Measurements from ENCODE around the gene GLP2R. TPM values are rescaled to one million over a fixed set of nuclear protein-coding genes. Genes with fewer than 3 reads are reported as not detected.

GLP2R gene
- total and polyA plus RNA-seq, 2 of the 8 experiments (the other 6 are each of a cell fraction or from before 2014, with no cell fraction given) = not detected

DNA sequence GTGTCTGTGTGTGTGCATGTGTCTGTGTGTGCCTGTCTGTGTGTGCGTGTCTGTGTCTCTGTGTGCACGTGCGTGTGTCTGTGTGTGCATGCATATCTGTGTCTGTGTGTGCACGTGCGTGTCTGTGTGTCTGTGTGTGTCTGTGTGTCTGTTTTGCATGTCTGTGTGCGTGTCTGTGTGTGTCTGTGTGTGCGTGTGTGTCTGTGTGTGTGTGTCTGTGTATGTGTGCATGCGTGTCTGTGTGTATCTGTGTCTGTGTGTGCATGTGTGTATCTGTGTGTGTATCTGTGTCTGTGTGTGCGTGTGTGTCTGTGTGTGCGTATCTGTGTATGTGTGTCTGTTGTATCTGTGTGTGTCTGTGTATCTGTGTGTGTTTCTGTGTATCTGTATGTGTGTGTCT, 9.3 kb upstream of the GLP2R start:
- no peak overlapping the region for H4K5ac ChIP-seq (ENCODE audit: insufficient read length, low read depth, low read length)
- H3K56ac ChIP-seq (replicated peaks; ENCODE audit: insufficient read length, low read depth, low read length) = no peak overlapping the region
- H3K18ac ChIP-seq (ENCODE audit: extremely low read depth, low read length) = no peak overlapping the region
- no peak overlapping the region for H2BK120ac ChIP-seq (replicated peaks; ENCODE audit: low read depth, low read length)
- H3K9me3 ChIP-seq (ENCODE audit: insufficient read depth in 2 of 2, low read depth in 1 of 2, low read length in 1 of 2) = no peaks in the 10 kb centered on the region
- no peaks in the 10 kb centered on the region for H3K79me1 ChIP-seq (ENCODE audit: low read depth, low read length)
- no peaks in the 10 kb centered on the region for H3K27me3 ChIP-seq (replicated peaks in 1 of 4; ENCODE audit: control insufficient read depth in 3 of 4, extremely low read depth in 1 of 4, insufficient read depth in 3 of 4, low read length in 3 of 4)
- H2AFZ ChIP-seq (ENCODE audit: low read length) = no peak overlapping the region
- no peak for TF ChIP-seq CHD2 (IDR thresholded peaks at IDR 0.05; ENCODE audit: low read length)
- TF ChIP-seq CBX5 (IDR thresholded peaks at IDR 0.05; ENCODE audit: low read depth, low read length) = no peak
- no peak for TF ChIP-seq RBBP5 (IDR thresholded peaks at IDR 0.05; ENCODE audit: borderline replicate concordance, low read depth, low read length)
- TF ChIP-seq, protein P1, sequence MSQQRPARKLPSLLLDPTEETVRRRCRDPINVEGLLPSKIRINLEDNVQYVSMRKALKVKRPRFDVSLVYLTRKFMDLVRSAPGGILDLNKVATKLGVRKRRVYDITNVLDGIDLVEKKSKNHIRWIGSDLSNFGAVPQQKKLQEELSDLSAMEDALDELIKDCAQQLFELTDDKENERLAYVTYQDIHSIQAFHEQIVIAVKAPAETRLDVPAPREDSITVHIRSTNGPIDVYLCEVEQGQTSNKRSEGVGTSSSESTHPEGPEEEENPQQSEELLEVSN (IDR thresholded peaks at IDR 0.05) = no peak
- no peak for TF ChIP-seq MAFK (IDR thresholded peaks at IDR 0.05; ENCODE audit: low read depth, low read length)
- no peak for TF ChIP-seq TAF1 (IDR thresholded peaks at IDR 0.05; ENCODE audit: low read depth, low read length)
- TF ChIP-seq POU5F1 (IDR thresholded peaks at IDR 0.05; ENCODE audit: low read depth, low read length) = no peak
- no peak for TF ChIP-seq EZH2 (IDR thresholded peaks at IDR 0.05; ENCODE audit: low read depth, low read length, severe bottlenecking)
- no peak for TF ChIP-seq BACH1 (IDR thresholded peaks at IDR 0.05; ENCODE audit: low read length)
- no peak overlapping the region for H3K4me2 ChIP-seq (ENCODE audit: insufficient read depth in 1 of 2, low read depth in 2 of 2, low read length in 2 of 2)
- no peak overlapping the region for H4K8ac ChIP-seq (ENCODE audit: extremely low read depth, insufficient read depth, low read length)
- H3K36me3 ChIP-seq (ENCODE audit: control insufficient read depth in 2 of 4, insufficient read depth in 4 of 4, low read length in 3 of 4) = no peaks in the 10 kb centered on the region
- no peaks in the 10 kb centered on the region for H3K4me1 ChIP-seq (replicated peaks in 1 of 4; ENCODE audit: control insufficient read depth in 3 of 4, insufficient read depth in 4 of 4, low read length in 3 of 4)
- no peak overlapping the region for H4K91ac ChIP-seq (replicated peaks; ENCODE audit: insufficient read length, low read length)
- H2BK12ac ChIP-seq (ENCODE audit: low read depth, low read length) = no peak overlapping the region
- no peak overlapping the region for H3K23ac ChIP-seq (ENCODE audit: insufficient read length)
- H3K23me2 ChIP-seq (ENCODE audit: low read depth, low read length) = peaks cover 2% of the 10 kb centered on the region; the same call in 1 of the 2 replicates
- H3K9ac ChIP-seq (replicated peaks in 1 of 4; ENCODE audit: extremely low read depth in 1 of 4, low read depth in 3 of 4, low read length in 3 of 4) = no peak overlapping the region
- H3K4ac ChIP-seq (replicated peaks; ENCODE audit: insufficient read length, low read depth, low read length) = no peak overlapping the region
- H2AK5ac ChIP-seq (ENCODE audit: low read depth, low read length) = peak overlapping the region; percentile 48; the same call in 1 of the 2 replicates
- ChIA-PET POLR2A (ENCODE audit: partially characterized antibody) (no interaction called here), CTCF (ENCODE audit: partially characterized antibody) (interaction anchor here (0.9 to 1.8 kb wide), 3 partner anchors 10 to 57 kb away, joined by 3 read pairs; partner anchors contain the start of gene GLP2R)
- no peak overlapping the region for H3K27ac ChIP-seq (ENCODE audit: low read depth, low read length)
- H3K79me2 ChIP-seq (ENCODE audit: control insufficient read depth in 1 of 2, insufficient read depth in 2 of 2, low read length in 2 of 2) = no peaks in the 10 kb centered on the region
- WGBS, 2 experiments (ENCODE audit: extremely low coverage in 1 of 2, insufficient coverage in 1 of 2, insufficient read length in 1 of 2, insufficient replicate concordance in 2 of 2, low coverage in 1 of 2, low lambda C conversion rate in 2 of 2, missing lambda C conversion rate in 1 of 2) = 60% methylated on average over 10 of the region's 10 CpGs; no CpG with 5 or more reads in 1 of the 2 experiments
- DNase-seq (ENCODE audit: low read depth in 1 of 2, low spot score in 2 of 2) (no peak), FAIRE-seq (no peak)
- no peak overlapping the region for H2BK15ac ChIP-seq (ENCODE audit: low read length)
- H3K4me3 ChIP-seq (ENCODE audit: extremely low read depth in 1 of 4, insufficient read depth in 2 of 4, low read depth in 3 of 4, low read length in 4 of 4) = no peak overlapping the region
- no peak overlapping the region for H2BK5ac ChIP-seq (ENCODE audit: low read depth, low read length)
- H2BK20ac ChIP-seq (ENCODE audit: low read length) = no peak overlapping the region
- no peak overlapping the region for H3K14ac ChIP-seq (ENCODE audit: insufficient read length)
- peaks cover 0 to 2% of the 10 kb centered on the region in 2 experiments for H4K20me1 ChIP-seq (replicated peaks in 1 of 2; ENCODE audit: control insufficient read depth in 1 of 2, insufficient read depth in 2 of 2, low read length in 2 of 2)

Measured in H1 (cell line).